Breast epithelium (tissue), 3 donors: ENCODE data around the gene TGFB2.

ENCODE experiments used
- CTCF ChIP-seq, 3 donors: fragments of 450-650 bp; IDR thresholded peaks; one replicate each; pipeline ENCODE4 v1.5.1; 2016 to 2017; ENCODE audit warnings: antibody characterized with exemption in 3 of 3, mild to moderate bottlenecking in 3 of 3, moderate library complexity in 3 of 3
- POLR2A ChIP-seq: fragments of 450-650 bp; IDR thresholded peaks from one replicate; pipeline ENCODE4 v1.6.1; 2016; ENCODE audit warnings: antibody characterized with exemption, mild to moderate bottlenecking, moderate library complexity

- no peak for TF ChIP-seq CTCF (IDR thresholded peaks at IDR 0.05)
- no peak for TF ChIP-seq POLR2A
These were observed 43.5 kb downstream of the TGFB2 start for GRCh38 chr1:218388591-218388990.
